ENCODE measurements around the gene CCNI.
"Not testable (repeated sequence)": the region's sequence is repeated elsewhere in the genome, so short reads cannot be mapped to it uniquely, and the experiment has no call there.

The CCNI gene

DNA sequence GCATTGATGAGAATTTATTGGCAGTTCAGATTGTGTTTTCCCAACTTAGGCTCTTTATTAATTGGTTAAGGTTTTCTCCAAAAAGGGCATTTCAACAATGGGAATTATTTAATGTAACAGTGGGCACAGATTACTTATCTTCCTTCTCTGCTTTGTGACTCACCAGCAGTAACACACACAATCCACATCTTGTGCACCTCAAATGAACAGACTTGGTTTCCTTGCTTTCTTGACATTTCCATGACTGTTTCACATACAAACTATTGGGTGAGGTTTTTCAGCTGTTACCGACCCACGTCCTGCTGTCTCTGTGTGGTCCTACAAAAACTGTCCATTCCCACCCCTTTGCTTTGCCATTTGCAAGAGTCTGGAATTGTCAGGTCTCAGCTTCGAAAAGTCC is 38.1 kb downstream of the CCNI start:
- no peak for DNase-seq

GRCh38 chr4:77037168-77037567 is 38.6 kb downstream of the CCNI start:
- not testable (repeated sequence) for DNase-seq

DNA sequence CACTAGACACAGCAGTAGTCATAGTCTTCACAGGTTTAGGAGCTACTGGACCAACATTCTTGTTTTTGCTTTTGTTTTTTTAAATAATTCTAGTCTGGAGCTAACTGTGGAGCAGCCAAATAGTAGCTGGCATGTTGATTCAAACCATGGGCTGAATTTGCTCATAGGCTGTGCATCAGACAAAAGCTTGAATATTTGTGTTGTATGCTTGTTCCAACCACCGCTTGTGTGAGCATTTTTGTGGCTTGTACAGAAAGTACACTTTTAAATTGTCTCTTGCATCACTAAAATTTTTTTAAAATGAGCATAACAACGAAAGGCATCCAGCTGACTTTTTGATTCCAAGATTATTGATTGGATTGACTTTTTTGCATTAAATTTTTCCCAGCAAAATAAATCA is 39.6 kb downstream of the CCNI start:
- no peak for DNase-seq

DNA sequence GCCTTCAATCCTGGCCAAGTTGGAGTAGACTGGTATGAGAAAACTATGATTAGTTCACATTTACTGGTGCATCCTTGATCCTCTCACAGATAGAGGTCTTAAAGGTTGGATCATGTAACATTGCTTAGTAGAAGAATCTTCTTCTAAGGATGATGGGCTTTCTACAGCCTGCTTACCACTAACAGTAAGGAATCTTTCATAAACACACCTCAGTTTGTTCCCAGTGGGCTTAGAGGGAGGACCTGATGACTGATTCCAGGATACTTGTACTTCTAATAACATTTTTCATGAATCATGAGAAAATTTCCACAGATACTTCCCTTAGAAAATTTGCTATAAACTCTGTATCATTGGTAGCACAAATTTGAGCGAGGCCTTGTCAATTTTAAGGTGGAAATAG is 40.6 kb downstream of the CCNI start:
- DNase-seq, result no peak

DNA sequence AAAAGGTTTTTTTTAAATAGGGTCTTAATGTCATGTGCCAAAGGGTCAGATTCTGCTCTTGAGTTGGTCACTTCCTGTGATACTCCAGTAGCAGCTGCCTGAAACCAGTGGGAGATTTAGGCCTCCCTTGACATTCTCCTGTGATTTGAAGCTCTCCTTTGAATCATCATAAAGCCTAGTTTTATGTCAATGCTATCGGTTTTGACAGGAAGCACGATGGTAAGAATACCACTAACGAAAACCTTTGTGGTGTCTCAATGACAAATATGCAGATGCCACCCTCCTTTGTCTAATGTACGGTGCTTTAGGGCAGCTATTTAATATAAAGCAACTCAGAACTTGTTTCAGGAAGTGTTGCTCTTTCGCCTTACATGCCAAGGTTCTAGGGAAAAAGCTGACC is 44.2 kb downstream of the CCNI start:
- no peak for DNase-seq

GRCh38 chr4:77029757-77030156 is 46.0 kb downstream of the CCNI start:
- DNase-seq, result not testable (repeated sequence)

DNA sequence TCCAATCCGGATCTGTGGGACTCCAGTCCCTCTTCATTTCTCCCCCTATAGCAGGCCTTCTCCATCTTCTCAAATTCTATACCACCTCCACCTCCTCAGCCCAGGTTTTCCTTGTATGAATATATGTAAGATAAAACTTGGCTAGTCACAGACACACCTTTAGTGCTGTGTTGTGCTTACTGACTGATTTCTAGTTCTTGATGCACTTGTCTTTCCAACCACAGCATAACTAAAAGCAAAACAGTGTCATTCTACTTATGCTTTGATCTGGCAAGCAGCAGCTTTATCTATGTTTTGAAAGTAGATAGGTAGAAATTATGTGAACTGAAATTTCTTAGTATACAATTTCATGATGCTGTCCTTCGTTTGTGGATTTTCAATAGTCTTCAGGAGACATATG is 47.5 kb downstream of the CCNI start:
- DNase-seq, result no peak

DNA sequence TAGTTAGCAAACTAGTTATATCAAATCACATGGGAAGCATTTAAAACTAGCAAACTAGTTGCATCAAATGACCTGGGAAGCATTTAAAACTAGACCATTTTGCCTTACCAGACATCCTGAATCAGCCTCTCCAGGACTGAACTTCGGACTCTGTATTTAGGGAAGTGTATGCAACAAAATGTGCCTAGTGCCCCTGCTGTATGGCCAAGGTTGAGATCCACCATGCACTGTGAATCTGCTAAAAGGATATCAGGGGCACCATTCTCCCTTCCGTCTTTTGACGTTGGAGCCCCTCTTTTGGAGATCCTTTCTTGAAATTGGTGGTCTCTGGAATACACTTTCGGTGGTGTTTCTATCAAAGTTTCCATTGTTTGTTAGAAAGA is 49.5 kb downstream of the CCNI start:
- no peak for DNase-seq

GRCh38 chr4:77025643-77026321 is 50.0 kb downstream of the CCNI start:
- no peak for DNase-seq

- no peak for DNase-seq
Measured at GRCh38 chr4:77023920-77024319, 51.9 kb downstream of the CCNI start.

- no peak for DNase-seq
Measured at GRCh38 chr4:77022560-77023179, 53.1 kb downstream of the CCNI start.

- no peak for DNase-seq
Measured at GRCh38 chr4:77021614-77022089, 54.1 kb downstream of the CCNI start.

GRCh38 chr4:77020017-77020416 is 55.8 kb downstream of the CCNI start:
- DNase-seq, result no peak

- DNase-seq, result no peak
Measured at GRCh38 chr4:77015390-77015789, 60.4 kb downstream of the CCNI start.

DNA sequence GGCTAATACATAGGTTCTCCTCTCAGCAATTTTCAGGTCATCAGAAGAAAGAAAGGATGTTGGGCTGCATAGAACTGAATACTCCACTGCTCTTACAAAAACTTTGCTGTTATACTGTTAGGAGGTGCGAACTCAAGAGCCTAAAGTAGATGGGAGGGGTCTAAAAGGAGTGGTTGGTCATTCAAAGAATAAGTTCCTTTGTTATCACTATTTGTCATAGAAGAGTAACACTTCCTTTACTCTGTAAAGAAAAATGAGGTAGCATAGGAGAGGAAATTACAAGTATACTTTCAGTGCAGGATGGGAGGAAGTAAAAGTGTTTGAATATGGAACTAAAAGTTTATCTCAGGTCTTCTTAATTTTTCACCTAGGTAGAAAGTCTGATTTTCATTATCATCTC is 61.5 kb downstream of the CCNI start:
- no peak for DNase-seq

DNA sequence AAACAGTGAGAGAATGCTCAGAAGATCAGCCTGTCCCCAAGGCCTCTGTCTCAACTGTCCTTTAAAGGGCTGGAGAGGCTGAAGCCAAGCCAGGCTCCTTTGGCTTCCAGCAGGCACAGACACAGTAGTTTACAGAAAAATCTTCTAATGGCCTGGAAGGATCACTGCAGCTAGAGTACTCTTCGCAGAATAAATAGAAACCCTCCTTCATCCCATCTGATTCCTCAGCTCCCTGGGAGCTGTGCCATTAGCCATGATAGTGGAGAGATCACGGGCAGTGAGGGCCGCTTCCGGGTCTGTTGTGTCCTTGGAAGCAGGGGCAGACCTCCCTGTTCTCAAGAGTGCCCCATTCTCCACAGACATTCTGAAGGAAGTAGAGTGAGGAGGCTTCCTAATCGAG is 63.1 kb downstream of the CCNI start:
- no peak for DNase-seq

DNA sequence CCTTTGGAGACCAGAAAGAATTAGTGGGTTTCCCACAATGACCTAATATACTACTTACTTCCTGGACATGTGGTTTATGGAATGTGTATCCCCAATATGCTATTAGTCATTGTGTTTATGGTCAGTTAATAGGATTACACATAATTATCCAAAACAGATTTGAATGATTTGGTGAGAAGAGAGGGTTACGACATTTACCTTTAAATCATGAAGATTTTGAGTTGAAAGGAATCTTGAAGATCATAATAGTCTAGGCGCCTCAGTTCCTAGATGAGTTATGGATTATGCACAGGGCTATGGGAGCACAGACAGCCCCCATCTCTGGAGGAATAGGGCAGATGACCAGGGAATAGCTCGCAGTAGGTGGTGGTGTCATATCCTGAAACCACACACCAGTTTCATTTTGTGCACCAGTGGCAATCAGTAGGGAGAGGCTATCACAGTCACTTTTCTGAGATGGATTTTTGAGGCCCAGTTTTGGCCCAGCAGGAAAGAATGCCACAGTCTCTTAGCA is 64.9 kb downstream of the CCNI start:
- no peak for DNase-seq

DNA sequence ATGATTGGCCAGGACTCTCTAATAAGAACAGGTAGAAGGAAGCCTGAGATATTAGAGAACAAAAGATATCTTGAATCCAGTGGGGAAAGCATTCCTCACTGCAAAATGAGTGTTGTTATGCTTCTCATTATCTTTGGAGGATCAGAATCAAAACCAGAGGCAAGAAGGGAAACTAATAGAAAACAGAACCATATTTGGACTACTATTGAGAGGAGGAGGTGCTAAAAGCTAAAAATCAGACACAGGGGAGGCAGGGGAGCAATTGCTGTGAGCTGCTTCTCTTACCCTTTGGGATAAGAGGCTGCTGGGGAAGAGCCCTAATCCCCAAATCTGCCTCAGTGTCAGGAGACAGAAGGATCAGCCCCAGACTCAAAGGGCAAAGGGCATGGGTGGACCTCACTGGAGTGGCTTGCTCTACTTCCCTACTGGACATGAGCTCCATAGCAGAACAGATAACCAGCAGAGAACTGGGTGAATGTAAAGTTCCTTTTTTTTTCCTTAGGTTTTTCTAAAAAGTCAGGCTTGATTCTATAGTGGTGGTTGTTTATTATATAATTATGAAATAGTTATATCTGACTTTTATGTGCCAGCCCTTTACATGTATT is 66.2 kb downstream of the CCNI start:
- no peak for DNase-seq

- DNase-seq, result no peak
Measured at GRCh38 chr4:77007358-77008230, 68.2 kb downstream of the CCNI start.

GRCh38 chr4:77006753-77007353 is 68.9 kb downstream of the CCNI start:
- no peak for DNase-seq

- DNase-seq, result no peak
Measured at GRCh38 chr4:77003400-77003799, 72.4 kb downstream of the CCNI start.

DNA sequence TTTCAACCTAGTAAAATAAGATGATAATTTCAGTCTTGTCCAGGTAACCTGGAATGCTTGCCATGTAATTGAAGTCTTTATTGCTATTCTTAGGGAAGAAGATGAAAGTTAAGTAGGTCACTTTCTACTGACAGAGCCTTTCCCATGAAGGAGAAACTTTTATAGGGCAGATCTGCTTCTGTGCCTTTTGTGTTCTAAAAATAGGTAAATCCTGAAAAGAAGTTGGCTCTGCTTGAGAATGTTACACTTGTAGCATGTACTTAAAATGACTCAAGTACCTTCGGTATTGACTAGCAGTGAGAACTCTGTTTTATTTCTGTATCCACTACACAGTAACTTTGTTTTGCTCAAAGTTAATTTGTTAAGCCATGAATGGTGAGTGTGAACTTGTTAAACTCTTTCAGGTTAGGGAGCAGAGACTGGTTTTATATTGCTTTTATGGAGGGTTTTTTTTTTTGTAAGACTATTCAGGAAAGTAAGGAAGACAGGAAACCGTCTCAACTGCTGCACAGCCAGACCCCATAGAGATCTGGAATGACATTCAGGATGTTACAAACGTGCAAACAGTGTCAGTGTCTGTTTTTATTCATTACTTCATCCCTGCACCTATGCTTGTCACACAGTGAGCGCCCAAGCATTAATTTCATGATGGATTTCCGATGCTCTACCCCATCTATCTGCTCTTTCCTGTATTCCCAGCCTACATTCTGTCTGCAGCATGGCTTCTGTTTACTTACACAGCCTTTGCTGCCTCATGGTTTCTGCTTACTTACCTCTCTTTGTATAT is 73.3 kb downstream of the CCNI start:
- DNase-seq, result no peak

All from NCI-H446 treated with DMSO at 0.1 percent for 48 hours (cell line).